ENCODE results near the gene SLC25A36. TPM values are rescaled to one million over a fixed set of nuclear protein-coding genes. Genes with fewer than 3 reads are reported as not detected.
A peak's percentile ranks its signal among the peaks of the same experiment; 100 is the strongest.

The SLC25A36 gene
- total RNA-seq, 4 donors from 2014 or later: 42.1 to 73.8 (median 62.3) TPM

DNA sequence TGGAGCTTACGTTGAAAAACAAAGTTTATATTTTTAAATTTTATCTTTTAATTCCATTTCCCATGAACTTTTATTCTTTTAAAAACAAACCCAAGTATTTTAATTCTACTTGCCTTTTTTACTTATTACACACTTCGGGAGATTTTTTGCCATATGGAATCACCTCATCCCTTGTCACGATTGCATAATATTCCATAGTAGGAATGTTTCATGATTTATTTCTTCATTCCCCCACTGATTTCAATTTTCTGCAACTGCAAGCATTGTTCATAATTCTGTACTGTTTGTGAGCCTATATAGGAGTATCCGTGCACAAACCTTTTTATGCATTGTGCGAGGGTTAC is 574 bp upstream of the SLC25A36 start:
- no peak for TF ChIP-seq POLR2A (IDR thresholded peaks at IDR 0.05)
- no peak for TF ChIP-seq CTCF (IDR thresholded peaks at IDR 0.05)
- no peak for TF ChIP-seq POLR2AphosphoS5 (IDR thresholded peaks at IDR 0.05)
- TF ChIP-seq EP300 (IDR thresholded peaks at IDR 0.05): no peak
- H3K9me3 ChIP-seq: no peaks in the 10 kb centered on the region
- no peaks in the 10 kb centered on the region for H3K36me3 ChIP-seq
- H3K4me3 ChIP-seq: peak overlapping the region; percentile 91
- ATAC-seq: no peak
- H3K27ac ChIP-seq: peak overlapping the region; percentile 10 to 99 (median 94)
- WGBS, 2 donors (ENCODE audit: low coverage in 1 of 2): 38 to 71% methylated on average over 2 to 5 of the region's 5 CpGs
- H3K4me1 ChIP-seq: peaks cover 16 to 29% (median 19%) of the 10 kb centered on the region in 3 donors
- no peaks in the 10 kb centered on the region for H3K27me3 ChIP-seq

DNA sequence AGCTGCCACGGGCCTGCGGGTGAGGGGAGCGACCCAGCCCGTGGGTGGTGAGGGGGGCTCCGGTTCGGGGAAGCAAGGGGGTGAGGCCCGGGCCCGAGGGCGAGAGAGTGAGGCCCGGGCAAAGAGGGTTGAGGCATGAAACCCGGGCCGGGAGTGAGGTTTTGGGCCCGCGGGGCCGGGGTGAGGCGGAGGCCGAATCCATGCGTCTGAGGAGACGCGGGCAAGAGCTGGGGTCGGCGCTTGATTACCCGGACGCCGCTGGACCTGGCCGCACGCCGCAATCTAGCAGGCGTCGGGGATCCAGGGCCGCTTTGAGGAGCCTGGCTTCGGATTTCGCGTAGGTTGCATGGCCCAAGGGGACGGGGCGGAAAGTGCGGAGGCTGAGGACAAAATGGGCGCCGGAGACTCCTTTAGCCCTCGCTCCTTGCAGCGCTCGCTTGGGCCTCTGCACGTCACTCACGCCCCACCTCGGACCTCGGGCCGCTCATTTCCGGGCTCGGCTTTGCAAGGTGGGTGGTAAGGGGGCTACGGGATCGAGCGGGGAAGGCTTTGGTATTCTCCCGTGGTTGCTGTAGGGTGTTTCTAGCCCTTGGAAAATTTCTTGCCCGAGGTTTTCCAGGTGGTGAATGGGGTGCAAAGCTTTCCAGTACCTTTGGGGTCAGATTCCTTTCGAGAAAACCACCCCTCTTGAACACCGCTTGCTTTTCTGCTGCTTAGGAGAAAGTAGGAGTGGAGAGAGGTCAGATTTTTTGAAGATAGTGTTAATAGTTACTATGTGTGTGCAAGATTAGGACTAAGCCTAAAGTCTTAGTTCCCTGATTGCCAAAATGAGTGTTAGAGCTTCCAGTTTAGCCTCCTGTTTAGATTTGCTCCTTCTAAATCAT is 827 bp downstream of the SLC25A36 start:
- no peaks in the 10 kb centered on the region for H3K9me3 ChIP-seq
- no peaks in the 10 kb centered on the region for H3K36me3 ChIP-seq
- H3K27ac ChIP-seq: peak overlapping the region; percentile 89 to 99 (median 98)
- WGBS, 2 donors (ENCODE audit: low coverage in 1 of 2): 0 to 2% methylated on average over 18 to 19 of the region's 56 CpGs
- peak overlapping the region; percentile 91 for H3K4me3 ChIP-seq
- TF ChIP-seq EP300 (IDR thresholded peaks at IDR 0.05): no peak
- TF ChIP-seq POLR2A (IDR thresholded peaks at IDR 0.05): no peak
- TF ChIP-seq POLR2AphosphoS5 (IDR thresholded peaks at IDR 0.05): no peak
- no peak for TF ChIP-seq CTCF (IDR thresholded peaks at IDR 0.05)
- peaks cover 16 to 35% (median 19%) of the 10 kb centered on the region in 3 donors for H3K4me1 ChIP-seq
- H3K27me3 ChIP-seq: no peaks in the 10 kb centered on the region
- ATAC-seq: peak; percentile 31

GRCh38 chr3:140943781-140944552 is 2.3 kb downstream of the SLC25A36 start:
- WGBS, 2 donors (ENCODE audit: low coverage in 1 of 2): 53 to 61% methylated on average over 5 of the region's 5 CpGs
- Histone ChIP-seq H3K4me3 (peak overlapping the region; percentile 91), H3K27ac (peak overlapping the region; percentile 89 to 99 (median 98)), H3K4me1 (peaks cover 16 to 41% (median 21%) of the 10 kb centered on the region in 3 donors), H3K27me3 (no peaks in the 10 kb centered on the region), H3K36me3 (no peaks in the 10 kb centered on the region), H3K9me3 (no peaks in the 10 kb centered on the region)
- ATAC-seq: no peak
- no peak for TF ChIP-seq POLR2AphosphoS5 (IDR thresholded peaks at IDR 0.05)
- no peak for TF ChIP-seq POLR2A (IDR thresholded peaks at IDR 0.05)
- TF ChIP-seq CTCF (IDR thresholded peaks at IDR 0.05): no peak
- TF ChIP-seq EP300 (IDR thresholded peaks at IDR 0.05): no peak

DNA sequence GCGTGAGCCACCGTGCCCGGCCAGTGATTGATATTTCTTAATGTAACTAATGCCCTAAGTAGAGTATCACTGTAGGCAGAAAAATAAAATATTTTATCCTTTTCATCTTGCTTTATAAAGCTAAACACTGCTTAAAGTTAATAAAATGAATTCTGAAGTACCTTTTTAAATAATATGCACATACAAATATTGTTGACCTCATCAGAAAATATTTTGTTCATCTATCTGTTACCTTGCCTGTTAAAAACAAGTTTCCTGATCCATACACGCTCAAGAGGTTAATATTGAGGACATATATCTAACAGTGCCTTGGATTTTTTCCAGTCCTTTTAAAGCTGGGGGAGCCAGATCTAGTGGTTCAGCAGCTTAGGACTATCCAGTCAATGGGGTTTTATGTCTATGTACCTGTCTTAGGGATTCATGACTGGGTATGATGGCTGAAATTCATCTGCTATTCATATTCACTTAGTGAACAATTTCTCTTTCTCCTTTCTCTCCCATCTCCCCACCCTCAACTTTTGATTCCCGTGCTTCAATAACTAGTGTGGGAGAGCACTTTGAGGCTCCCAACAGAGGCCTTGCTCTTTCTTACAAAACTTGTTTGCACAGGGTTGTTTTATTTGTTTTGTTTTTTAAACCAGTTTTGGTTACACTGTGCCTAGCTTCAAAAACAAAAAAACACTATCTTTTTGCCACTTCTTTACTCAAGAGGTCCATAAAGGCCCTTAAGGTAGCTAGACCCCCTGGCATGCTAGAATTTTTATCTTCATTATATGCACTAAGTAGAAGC is 7.0 kb downstream of the SLC25A36 start:
- H3K9me3 ChIP-seq: no peaks in the 10 kb centered on the region
- no peak overlapping the region for H3K27ac ChIP-seq
- no peaks in the 10 kb centered on the region for H3K27me3 ChIP-seq
- H3K4me1 ChIP-seq: peaks cover 14 to 75% (median 19%) of the 10 kb centered on the region in 3 donors
- no peak for TF ChIP-seq POLR2A (IDR thresholded peaks at IDR 0.05)
- TF ChIP-seq POLR2AphosphoS5 (IDR thresholded peaks at IDR 0.05): no peak
- TF ChIP-seq CTCF (IDR thresholded peaks at IDR 0.05): no peak
- no peak for TF ChIP-seq EP300 (IDR thresholded peaks at IDR 0.05)
- ATAC-seq: no peak
- no peak overlapping the region for H3K4me3 ChIP-seq
- WGBS, 2 donors (ENCODE audit: low coverage in 1 of 2): 87 to 96% methylated on average over 4 to 5 of the region's 5 CpGs
- H3K36me3 ChIP-seq: no peaks in the 10 kb centered on the region
